Keratinocyte (primary cell): ENCODE data around the gene ZNF571. TPM values are rescaled to one million over a fixed set of nuclear protein-coding genes. Genes with fewer than 3 reads are reported as not detected.

Experiments used
- DNase-seq: peaks from one replicate; pipeline ENCODE4 v3.0.0-alpha.2; 2011; ENCODE audit warnings: low read depth, missing footprints, low spot score
- FAIRE-seq: peaks from 2 replicates; lab custom pipeline; 2011; peaks lifted over from hg19 to GRCh38; lab: Jason Lieb, UNC
- H2AFZ ChIP-seq: 2 replicates; pipeline ENCODE4 v1.6.0; 2012; ENCODE audit warnings: low read length, control low read depth, inconsistent platforms; ENCODE audit not compliant: control insufficient read depth
- H3K27ac ChIP-seq: 2 replicates; pipeline ENCODE4 v1.5.1; 2011; ENCODE audit warnings: low read length; ENCODE audit not compliant: control insufficient read depth, insufficient read depth
- H3K27me3 ChIP-seq: 3 replicates; pipeline ENCODE4 v1.6.0; 2011; ENCODE audit warnings: low read length; ENCODE audit not compliant: control insufficient read depth, insufficient read depth; ENCODE audit errors: extremely low read depth
- H3K36me3 ChIP-seq, 2 experiments: 2 replicates in 1 of 2; 3 replicates in 1 of 2; pipeline ENCODE4 v1.5.1; 2011; ENCODE audit warnings: low read length in 2 of 2, mild to moderate bottlenecking in 1 of 2; ENCODE audit not compliant: control insufficient read depth in 2 of 2, insufficient read depth in 2 of 2; ENCODE audit errors: extremely low read depth in 1 of 2
- H3K4me1 ChIP-seq: 3 replicates; pipeline ENCODE4 v1.5.1; 2011; ENCODE audit warnings: low read length; ENCODE audit not compliant: control insufficient read depth, insufficient read depth; ENCODE audit errors: extremely low read depth
- H3K4me2 ChIP-seq: 3 replicates; pipeline ENCODE4 v1.6.0; 2011; ENCODE audit warnings: low read depth, low read length; ENCODE audit not compliant: control insufficient read depth, insufficient read depth; ENCODE audit errors: extremely low read depth
- H3K4me3 ChIP-seq, 3 experiments: fragments of 200-600 bp in 1 of 3; sonication (generic) in 1 of 3; 2 replicates in 2 of 3; 3 replicates in 1 of 3; pipeline ENCODE4 v1.5.1; 2011 to 2016; ENCODE audit warnings: low read length in 3 of 3, mild to moderate bottlenecking in 3 of 3, control low read depth in 2 of 3, inconsistent platforms in 1 of 3, low read depth in 1 of 3, mixed read lengths in 1 of 3, mixed run types in 1 of 3, moderate library complexity in 1 of 3; ENCODE audit not compliant: control insufficient read depth in 2 of 3, insufficient read depth in 2 of 3; ENCODE audit errors: extremely low read depth in 1 of 3
- H3K79me2 ChIP-seq: 2 replicates; pipeline ENCODE4 v1.6.0; 2012; ENCODE audit warnings: low read length; ENCODE audit not compliant: control insufficient read depth, insufficient read depth
- H3K9ac ChIP-seq: 3 replicates; pipeline ENCODE4 v1.6.0; 2011; ENCODE audit warnings: low read length; ENCODE audit not compliant: control insufficient read depth, insufficient read depth; ENCODE audit errors: extremely low read depth
- H3K9me1 ChIP-seq: 3 replicates; pipeline ENCODE4 v1.6.0; 2011; ENCODE audit warnings: low read length; ENCODE audit not compliant: control insufficient read depth, insufficient read depth; ENCODE audit errors: extremely low read depth
- H3K9me3 ChIP-seq: 2 replicates; pipeline ENCODE4 v1.5.1; 2012; ENCODE audit warnings: low read depth, low read length; ENCODE audit not compliant: control insufficient read depth
- H4K20me1 ChIP-seq: 3 replicates; pipeline ENCODE4 v1.6.0; 2011; ENCODE audit warnings: low read length; ENCODE audit not compliant: control insufficient read depth, insufficient read depth; ENCODE audit errors: extremely low read depth
- CTCF ChIP-seq, 3 experiments: IDR thresholded peaks in 1 of 3; conservative IDR thresholded peaks in 1 of 3; optimal IDR thresholded peaks in 1 of 3; 2 replicates in 2 of 3; 3 replicates in 1 of 3; pipeline versions ENCODE3 to v1.5.1; 2011; ENCODE audit warnings: low read length in 3 of 3, mild to moderate bottlenecking in 3 of 3, moderate library complexity in 2 of 3, control low read depth in 1 of 3, inconsistent platforms in 1 of 3; ENCODE audit not compliant: insufficient read depth in 2 of 3; ENCODE audit errors: extremely low read depth in 1 of 3
- EZH2 ChIP-seq: IDR thresholded peaks from one replicate; pipeline ENCODE4 v1.6.1; 2012; ENCODE audit warnings: inconsistent platforms, mild to moderate bottlenecking, low read length, moderate library complexity
- dilution Hi-C: fragments of 300-500 bp; cut with MboI; formaldehyde crosslinking; loops from one replicate; pipeline ENCODE4 v1.7.0; 2020; ENCODE audit warnings: low sequenced_read_pairs; ENCODE audit not compliant: extremely low pct_ligation_motif_present
- polyA plus RNA-seq, 5 experiments: library from polyadenylated mRNA; depleted of rRNA in 3 of 5; stranded (reverse) in 3 of 5; stranded (forward) in 1 of 5; unstranded in 1 of 5; fragments of >200 nt; gene quantifications; 1 replicate in 1 of 5; 2 replicates in 3 of 5; 3 replicates in 1 of 5; pipeline versions ENCODE4 v1.2.1 to v1.2.3, GENCODE V29; 2011 to 2012; ENCODE audit warnings: missing spikeins in 2 of 5, low read depth in 1 of 5, low replicate concordance in 1 of 5

The ZNF571 gene
- polyA plus RNA-seq, 1 donor (not counting 4 experiments of a cell fraction or from before 2014, with no cell fraction given): 4.0 TPM

DNA sequence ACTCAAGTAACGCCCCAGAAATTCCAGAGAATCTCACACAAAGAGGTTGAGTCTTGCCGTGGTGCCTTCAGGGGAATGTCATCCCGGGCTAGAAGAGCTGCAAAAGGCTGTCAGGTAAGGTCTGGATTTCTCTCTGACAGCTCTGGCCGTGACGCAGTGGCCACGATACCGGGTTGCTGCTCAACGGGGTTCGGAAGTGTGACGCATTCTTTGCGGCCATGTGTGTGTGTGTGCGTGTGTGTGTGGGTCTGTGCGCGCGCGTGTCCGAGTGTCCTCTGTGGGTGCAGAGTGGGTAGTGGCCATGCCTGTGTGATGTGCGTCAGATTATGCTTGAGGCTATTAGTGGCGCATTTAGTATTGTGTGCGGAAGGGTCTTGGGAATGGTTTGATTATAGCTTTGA is 390 bp upstream of the ZNF571 start:
- peak overlapping the region; percentile 89 for H3K27ac ChIP-seq
- TF ChIP-seq CTCF (optimal IDR thresholded peaks at IDR 0.05 in 1 of 3, IDR thresholded peaks at IDR 0.05 in 1 of 3, conservative IDR thresholded peaks at IDR 0.05 in 1 of 3; ENCODE audit: extremely low read depth in 1 of 3, insufficient read depth in 2 of 3, low read length in 3 of 3): no peak
- H3K9me3 ChIP-seq: no peaks in the 10 kb centered on the region
- peak overlapping the region; percentile 87 for H3K9ac ChIP-seq
- peak overlapping the region; percentile 99 for H3K4me2 ChIP-seq
- peak overlapping the region; percentile 60 for H2AFZ ChIP-seq
- no peaks in the 10 kb centered on the region for H3K9me1 ChIP-seq
- H3K27me3 ChIP-seq: no peaks in the 10 kb centered on the region
- DNase-seq (peak; percentile 28), FAIRE-seq (no peak)
- no peaks in the 10 kb centered on the region for H3K79me2 ChIP-seq
- H4K20me1 ChIP-seq: no peaks in the 10 kb centered on the region
- dilution Hi-C loops: no loop called here
- H3K36me3 ChIP-seq: no peaks in the 10 kb centered on the region
- H3K4me1 ChIP-seq: peaks cover 11% of the 10 kb centered on the region
- peak overlapping the region; percentile 58 to 97 (median 96) for H3K4me3 ChIP-seq

DNA sequence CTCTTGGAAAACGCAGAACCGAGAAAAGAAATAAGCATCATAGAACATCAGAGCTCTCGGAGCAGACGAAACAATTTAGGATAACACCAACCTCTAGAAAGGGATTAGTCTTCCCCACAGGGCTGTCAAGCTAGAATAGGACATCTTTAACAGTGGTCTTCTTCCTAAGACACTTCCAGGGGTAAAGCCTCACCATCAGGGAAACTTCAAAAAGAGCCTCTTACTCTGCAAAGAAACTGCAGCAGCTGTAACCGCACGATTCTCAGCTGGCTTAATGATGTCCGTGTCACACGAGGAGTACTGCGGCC is 642 bp downstream of the ZNF571 start:
- Histone ChIP-seq H3K4me3 (peak overlapping the region; percentile 58 to 97 (median 96)), H3K27ac (peak overlapping the region; percentile 89), H3K9me3 (no peaks in the 10 kb centered on the region), H3K9me1 (no peaks in the 10 kb centered on the region), H3K4me2 (peak overlapping the region; percentile 99), H2AFZ (peak overlapping the region; percentile 99), H3K79me2 (no peaks in the 10 kb centered on the region), H4K20me1 (no peaks in the 10 kb centered on the region), H3K36me3 (no peaks in the 10 kb centered on the region), H3K27me3 (no peaks in the 10 kb centered on the region), H3K9ac (peak overlapping the region; percentile 87), H3K4me1 (peaks cover 11% of the 10 kb centered on the region)
- no peak for DNase-seq
- no peak for FAIRE-seq
- TF ChIP-seq EZH2: no peak
- no peak for TF ChIP-seq CTCF (optimal IDR thresholded peaks at IDR 0.05 in 1 of 3, IDR thresholded peaks at IDR 0.05 in 1 of 3, conservative IDR thresholded peaks at IDR 0.05 in 1 of 3; ENCODE audit: extremely low read depth in 1 of 3, insufficient read depth in 2 of 3, low read length in 3 of 3)
- dilution Hi-C loops: no loop called here
